Progenitor cell of endocrine pancreas (in vitro differentiated cells): Measurements from ENCODE around the gene CDC25B. TPM values are rescaled to one million over a fixed set of nuclear protein-coding genes. Genes with fewer than 3 reads are reported as not detected.

Source experiments
- DNase-seq: peaks from one replicate; pipeline ENCODE4 v3.0.0; 2021; ENCODE audit warnings: low spot score; ENCODE audit not compliant: unreplicated experiment
- H3K27ac Mint-ChIP-seq: 2 replicates; pipeline ENCODE4 v1.8.0; 2021; ENCODE audit warnings: mild to moderate bottlenecking, moderate library complexity, mixed read lengths
- H3K27me3 Mint-ChIP-seq: 2 replicates; pipeline ENCODE4 v1.8.0; 2021; ENCODE audit warnings: mixed read lengths
- H3K36me3 Mint-ChIP-seq: 2 replicates; pipeline ENCODE4 v1.8.0; 2022; ENCODE audit warnings: mixed read lengths; ENCODE audit not compliant: insufficient read depth
- H3K4me1 Mint-ChIP-seq: 2 replicates; pipeline ENCODE4 v1.8.0; 2021; ENCODE audit warnings: low read depth, mixed read lengths
- H3K4me3 Mint-ChIP-seq: 2 replicates; pipeline ENCODE4 v1.8.0; 2021; ENCODE audit warnings: low read depth, mild to moderate bottlenecking, moderate library complexity, mixed read lengths
- H3K9me3 Mint-ChIP-seq: 2 replicates; pipeline ENCODE4 v1.8.0; 2021; ENCODE audit warnings: low read depth, mixed read lengths
- CTCF ChIP-seq: fragments of 200-600 bp; sonication (generic); IDR thresholded peaks from one replicate; pipeline ENCODE4 v1.5.0; 2021; ENCODE audit warnings: antibody characterized with exemption, mild to moderate bottlenecking; ENCODE audit not compliant: unreplicated experiment
- total RNA-seq: library from RNA; stranded (reverse); gene quantifications from 2 replicates; pipeline ENCODE4 v1.2.1, GENCODE V29; 2021

Gene CDC25B
- total RNA-seq, 1 donor from 2014 or later = 36.7 TPM

GRCh38 chr20:3818155-3819151 is 22.3 kb downstream of the CDC25B start:
- Mint-ChIP-seq H3K4me3 (peak overlapping the region; percentile 45), H3K27me3 (peaks cover 9% of the 10 kb centered on the region), H3K9me3 (no peaks in the 10 kb centered on the region), H3K36me3 (no peaks in the 10 kb centered on the region), H3K4me1 (peaks cover 12% of the 10 kb centered on the region), H3K27ac (peak overlapping the region; percentile 69)
- DNase-seq = peak; percentile 69
- peak; percentile 78 for TF ChIP-seq CTCF

GRCh38 chr20:3819411-3820047 is 23.4 kb downstream of the CDC25B start:
- peaks cover 12% of the 10 kb centered on the region for H3K4me1 Mint-ChIP-seq
- no peak for DNase-seq
- H3K9me3 Mint-ChIP-seq = no peaks in the 10 kb centered on the region
- no peak for TF ChIP-seq CTCF
- peaks cover 9% of the 10 kb centered on the region for H3K27me3 Mint-ChIP-seq
- H3K36me3 Mint-ChIP-seq = no peaks in the 10 kb centered on the region
- H3K4me3 Mint-ChIP-seq = peak overlapping the region; percentile 85
- H3K27ac Mint-ChIP-seq = peak overlapping the region; percentile 92

- Mint-ChIP-seq H3K4me3 (peak within 1 kb of the TSS; percentile 85), H3K9me3 (no peaks in the 10 kb centered on the region), H3K4me1 (peaks cover 12% of the 10 kb centered on the region), H3K27ac (peak within 1 kb of the TSS; percentile 99), H3K27me3 (peaks cover 9% of the 10 kb centered on the region), H3K36me3 (peaks cover 2% of the 10 kb centered on the region)
- DNase-seq = peak; percentile 93
- TF ChIP-seq CTCF = peak; percentile 99
Measured at GRCh38 chr20:3820048-3820900, 24.2 kb downstream of the CDC25B start, which contains the start of gene AP5S1. Gene AP5S1, plus strand, starts transcription at chr20:3820547. Its CDS starts 1,571 bp downstream, at chr20:3822118.

GRCh38 chr20:3820901-3821727 is 25.0 kb downstream of the CDC25B start:
- TF ChIP-seq CTCF = no peak
- Mint-ChIP-seq H3K9me3 (no peaks in the 10 kb centered on the region), H3K36me3 (peaks cover 3% of the 10 kb centered on the region), H3K27ac (peak overlapping the region; percentile 99), H3K27me3 (peaks cover 6% of the 10 kb centered on the region), H3K4me1 (peaks cover 12% of the 10 kb centered on the region), H3K4me3 (peak overlapping the region; percentile 85)
- DNase-seq = no peak
